CD4-positive, alpha-beta T cell (primary cell): ENCODE data around the gene RASL11A. TPM values are rescaled to one million over a fixed set of nuclear protein-coding genes. Genes with fewer than 3 reads are reported as not detected.

Experiments
- ATAC-seq: fragments of 200-7000 bp; cut with Tn5 transposase; one replicate; pipeline ENCODE4 v1.10.0; 2022; ENCODE audit warnings: mild to moderate bottlenecking; ENCODE audit not compliant: poor library complexity
- CTCF ChIA-PET: fragments of 350-600 bp; sonication (Branson Sonifier 250); formaldehyde crosslinking; loops from one replicate; lab custom pipeline; 2021; ENCODE audit warnings: antibody characterized with exemption, inconsistent platforms; lab: Charles Lee
- POLR2A ChIA-PET: fragments of 350-600 bp; sonication (Branson Sonifier 250); formaldehyde crosslinking; loops from one replicate; lab custom pipeline; 2021; ENCODE audit warnings: antibody characterized with exemption, inconsistent platforms; lab: Charles Lee
- DNase-seq, 14 experiments: peaks; one replicate each; pipeline ENCODE4 v3.0.0-alpha.2; 2013 to 2020; ENCODE audit warnings: mixed read lengths in 2 of 14
- H3K27ac ChIP-seq, 2 donors: one replicate each; pipeline versions ENCODE4 v1.5.1 to v1.7.0; 2013; ENCODE audit warnings: low read length in 2 of 2, low read depth in 1 of 2, mild to moderate bottlenecking in 1 of 2
- H3K27me3 ChIP-seq, 2 experiments: 1 replicate in 1 of 2; 2 replicates in 1 of 2; pipeline versions ENCODE4 v1.6.1 to v1.7.0; 2013; ENCODE audit warnings: low read length in 2 of 2, control low read depth in 1 of 2, mild to moderate bottlenecking in 1 of 2, moderate library complexity in 1 of 2; ENCODE audit not compliant: insufficient read depth in 2 of 2, control insufficient read depth in 1 of 2
- H3K36me3 ChIP-seq: one replicate; pipeline ENCODE4 v1.6.1; 2013; ENCODE audit warnings: low read length, control low read depth; ENCODE audit not compliant: insufficient read depth
- H3K4me1 ChIP-seq: one replicate; pipeline ENCODE4 v1.6.1; 2013; ENCODE audit warnings: low read length, control low read depth; ENCODE audit not compliant: insufficient read depth
- H3K4me3 ChIP-seq: one replicate; pipeline ENCODE4 v1.5.1; 2013; ENCODE audit warnings: mild to moderate bottlenecking, low read length, moderate library complexity
- H3K9me3 ChIP-seq, 2 experiments: 1 replicate in 1 of 2; 2 replicates in 1 of 2; pipeline versions ENCODE4 v1.6.1 to v1.7.0; 2013; ENCODE audit warnings: low read length in 2 of 2, mild to moderate bottlenecking in 2 of 2, control low read depth in 1 of 2, moderate library complexity in 1 of 2; ENCODE audit not compliant: control insufficient read depth in 1 of 2, insufficient read depth in 1 of 2
- H3K27ac Mint-ChIP-seq: one replicate; pipeline ENCODE4 v1.8.0; 2020; ENCODE audit warnings: mixed read lengths
- H3K27me3 Mint-ChIP-seq: one replicate; pipeline ENCODE4 v1.8.0; 2021; ENCODE audit warnings: mixed read lengths
- H3K36me3 Mint-ChIP-seq: one replicate; pipeline ENCODE4 v1.8.0; 2021; ENCODE audit warnings: low read depth, mixed read lengths
- H3K4me1 Mint-ChIP-seq: one replicate; pipeline ENCODE4 v1.8.0; 2021; ENCODE audit warnings: low read depth, mixed read lengths
- H3K4me3 Mint-ChIP-seq: one replicate; pipeline ENCODE4 v1.8.0; 2020; ENCODE audit warnings: mild to moderate bottlenecking, mixed read lengths
- H3K9me3 Mint-ChIP-seq: one replicate; pipeline ENCODE4 v1.8.0; 2020; ENCODE audit warnings: mixed read lengths
- CTCF ChIP-seq: fragments of 200-600 bp; IDR thresholded peaks from one replicate; pipeline ENCODE4 v1.8.0; 2022; ENCODE audit warnings: antibody characterized with exemption, mild to moderate bottlenecking
- intact Hi-C, 2 experiments: fragments of 100-400 bp; cut with DNase I in 1 of 2; cut with micrococcal nuclease in 1 of 2; formaldehyde crosslinking; loops; one replicate each; pipeline versions ENCODE4 v1.15.1 to v1.9.0; 2023 to 2025; cut with DNase I, micrococcal nuclease
- total RNA-seq, 174 experiments: library from RNA in 2 of 174; stranded (reverse) in 2 of 174; gene quantifications; one replicate each; pipeline ENCODE4 v1.2.3 and lab custom pipeline; 2021 to 2026

The RASL11A gene
- total RNA-seq, 2 experiments from 2014 or later: 2.9 to 4.7 TPM

- TF ChIP-seq CTCF: no peak
- H3K27me3 ChIP-seq: peaks cover 5 to 8% of the 10 kb centered on the region in 2 experiments
- no peak for DNase-seq
- Mint-ChIP-seq H3K36me3 (peaks cover 3% of the 10 kb centered on the region), H3K27ac (no peak overlapping the region), H3K9me3 (no peaks in the 10 kb centered on the region), H3K27me3 (peaks cover 26% of the 10 kb centered on the region), H3K4me3 (no peak overlapping the region), H3K4me1 (peaks cover 7% of the 10 kb centered on the region)
- no peaks in the 10 kb centered on the region for H3K9me3 ChIP-seq
- H3K36me3 ChIP-seq: no peaks in the 10 kb centered on the region
- H3K4me1 ChIP-seq: peaks cover 7% of the 10 kb centered on the region
- ChIA-PET POLR2A (no interaction called here), CTCF (no interaction called here)
- ATAC-seq: no peak
- no peak overlapping the region for H3K27ac ChIP-seq
- no peak overlapping the region for H3K4me3 ChIP-seq
- intact Hi-C loops: loop anchor here (5.0 to 10.0 kb wide), 2 partner anchors 36 to 59 kb away; no protein-coding TSS in a partner anchor
These were observed 5.6 kb downstream of the RASL11A start for GRCh38 chr13:27276188-27276587.

GRCh38 chr13:27279506-27279905, 8.9 kb downstream of the RASL11A start:
- Mint-ChIP-seq H3K27ac (no peak overlapping the region), H3K4me1 (no peaks in the 10 kb centered on the region), H3K27me3 (peaks cover 14% of the 10 kb centered on the region), H3K36me3 (no peaks in the 10 kb centered on the region), H3K9me3 (no peaks in the 10 kb centered on the region), H3K4me3 (no peak overlapping the region)
- POLR2A ChIA-PET: no interaction called here
- H3K4me3 ChIP-seq: no peak overlapping the region
- peaks cover 0 to 3% of the 10 kb centered on the region in 2 experiments for H3K27me3 ChIP-seq
- TF ChIP-seq CTCF: no peak
- H3K36me3 ChIP-seq: no peaks in the 10 kb centered on the region
- DNase-seq: no peak
- no peak for ATAC-seq
- no peaks in the 10 kb centered on the region for H3K9me3 ChIP-seq
- CTCF ChIA-PET: no interaction called here
- intact Hi-C loops: loop anchor here (5.0 to 10.0 kb wide), 2 partner anchors 33 to 55 kb away; no protein-coding TSS in a partner anchor
- H3K27ac ChIP-seq: no peak overlapping the region
- no peaks in the 10 kb centered on the region for H3K4me1 ChIP-seq

DNA sequence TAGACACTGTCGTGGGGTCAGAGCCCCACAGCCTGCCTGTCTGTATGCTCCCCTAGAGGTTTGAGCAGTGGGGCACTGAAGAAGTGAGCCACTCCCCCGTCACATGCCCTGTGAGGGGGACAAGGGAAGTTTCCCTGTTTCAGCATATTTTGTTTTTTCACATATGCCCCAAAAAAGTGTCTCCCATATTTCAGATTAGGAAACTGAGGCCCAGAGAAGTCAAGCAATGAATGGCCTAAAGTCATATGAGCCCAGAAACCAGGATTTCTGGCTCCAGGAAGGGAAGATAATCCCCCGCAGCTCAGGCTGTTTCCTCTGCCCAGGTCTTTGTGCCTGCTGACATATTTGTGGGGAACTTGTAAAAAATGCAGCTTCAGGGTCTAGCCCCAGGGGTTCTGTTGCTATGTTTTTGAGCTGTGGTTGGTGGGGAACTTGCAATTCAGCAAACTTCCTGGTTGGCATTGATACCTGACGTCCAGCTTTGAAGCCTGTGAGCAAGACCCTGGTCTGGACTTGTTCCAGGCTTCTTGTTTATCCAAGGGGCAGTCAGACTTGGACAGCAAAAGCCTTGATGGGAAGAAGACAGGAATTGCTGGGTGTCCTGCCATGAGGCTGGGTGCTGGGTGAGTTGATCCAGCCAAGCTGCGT, 9.5 kb downstream of the RASL11A start:
- ChIA-PET CTCF (no interaction called here), POLR2A (no interaction called here)
- no peak overlapping the region for H3K4me3 Mint-ChIP-seq
- Histone ChIP-seq H3K27me3 (peaks cover 0 to 1% of the 10 kb centered on the region in 2 experiments), H3K4me1 (no peaks in the 10 kb centered on the region), H3K9me3 (no peaks in the 10 kb centered on the region), H3K4me3 (no peak overlapping the region), H3K27ac (no peak overlapping the region), H3K36me3 (no peaks in the 10 kb centered on the region)
- no peaks in the 10 kb centered on the region for H3K36me3 Mint-ChIP-seq
- no peaks in the 10 kb centered on the region for H3K9me3 Mint-ChIP-seq
- ATAC-seq: no peak
- no peaks in the 10 kb centered on the region for H3K4me1 Mint-ChIP-seq
- DNase-seq: no peak
- peaks cover 14% of the 10 kb centered on the region for H3K27me3 Mint-ChIP-seq
- intact Hi-C loops: no loop called here
- TF ChIP-seq CTCF: no peak
- H3K27ac Mint-ChIP-seq: no peak overlapping the region
